HepG2 (cell line): ENCODE measurements around the gene LITAF. TPM values are rescaled to one million over a fixed set of nuclear protein-coding genes. Genes with fewer than 3 reads are reported as not detected.

ENCODE experiments used
- EEA1 ChIP-seq: sonication (generic); formaldehyde crosslinking; IDR thresholded peaks from 2 replicates; pipeline ENCODE4 v1.5.1; 2020; ENCODE audit warnings: mild to moderate bottlenecking, missing genetic modification reagents, borderline replicate concordance
- GFI1 ChIP-seq: sonication (generic); formaldehyde crosslinking; IDR thresholded peaks from 2 replicates; pipeline ENCODE4 v1.5.0; 2020; ENCODE audit warnings: missing genetic modification reagents, mild to moderate bottlenecking, borderline replicate concordance
- GPBP1L1 ChIP-seq: sonication (generic); formaldehyde crosslinking; IDR thresholded peaks from 2 replicates; pipeline ENCODE4 v1.5.0; 2020; ENCODE audit warnings: mild to moderate bottlenecking, missing genetic modification reagents
- HIC2 ChIP-seq: sonication (generic); formaldehyde crosslinking; IDR thresholded peaks from 2 replicates; pipeline ENCODE4 v1.9.0; 2022; ENCODE audit warnings: low read depth, missing genetic modification reagents
- HNRNPUL1 ChIP-seq: fragments of 200-400 bp; formaldehyde crosslinking; IDR thresholded peaks from 2 replicates; pipeline ENCODE4 v1.6.1; 2017; ENCODE audit warnings: low read depth, mild to moderate bottlenecking, low read length, moderate library complexity
- IRF9 ChIP-seq: sonication (generic); formaldehyde crosslinking; IDR thresholded peaks from 2 replicates; pipeline ENCODE4 v1.8.0; 2022; ENCODE audit warnings: missing genetic modification reagents, mild to moderate bottlenecking, borderline replicate concordance
- NCOA1 ChIP-seq: sonication (generic); formaldehyde crosslinking; IDR thresholded peaks from 2 replicates; pipeline ENCODE4 v1.9.0; 2021; ENCODE audit warnings: missing genetic modification reagents
- SRF ChIP-seq: IDR thresholded peaks from 2 replicates; pipeline ENCODE4 v1.6.1; 2011; ENCODE audit warnings: mild to moderate bottlenecking, low read depth, low read length, moderate library complexity
- TEAD2 ChIP-seq: sonication (generic); formaldehyde crosslinking; IDR thresholded peaks from 2 replicates; pipeline ENCODE4 v1.9.0; 2021; ENCODE audit warnings: missing genetic modification reagents
- TEAD3 ChIP-seq: optimal IDR thresholded peaks from 2 replicates; pipeline ENCODE3; 2016; ENCODE audit warnings: borderline replicate concordance
- THAP9 ChIP-seq: sonication (generic); formaldehyde crosslinking; IDR thresholded peaks from 2 replicates; pipeline ENCODE4; 2020; ENCODE audit warnings: missing genetic modification reagents, mild to moderate bottlenecking, borderline replicate concordance
- WIZ ChIP-seq: sonication (generic); formaldehyde crosslinking; IDR thresholded peaks from 2 replicates; pipeline ENCODE4 v1.5.1; 2020; ENCODE audit warnings: mild to moderate bottlenecking, missing genetic modification reagents
- YEATS4 ChIP-seq: sonication (generic); formaldehyde crosslinking; IDR thresholded peaks from 2 replicates; pipeline ENCODE4 v1.4.0; 2020; ENCODE audit warnings: missing genetic modification reagents, borderline replicate concordance
- ZFP41 ChIP-seq: sonication (generic); formaldehyde crosslinking; IDR thresholded peaks from 2 replicates; pipeline ENCODE4 v1.4.0; 2020; ENCODE audit warnings: mild to moderate bottlenecking, missing genetic modification reagents, borderline replicate concordance
- ZNF224 ChIP-seq: sonication (generic); formaldehyde crosslinking; IDR thresholded peaks from 2 replicates; pipeline ENCODE4 v1.5.0; 2020; ENCODE audit warnings: mild to moderate bottlenecking, missing genetic modification reagents
- ZNF292 ChIP-seq: sonication (generic); formaldehyde crosslinking; IDR thresholded peaks from 2 replicates; pipeline ENCODE4 v1.8.1; 2022; ENCODE audit warnings: mild to moderate bottlenecking, low read depth, missing genetic modification reagents, borderline replicate concordance
- ZNF382 ChIP-seq: sonication (generic); formaldehyde crosslinking; IDR thresholded peaks from 2 replicates; pipeline ENCODE4 v1.5.0; 2020; ENCODE audit warnings: missing genetic modification reagents, mild to moderate bottlenecking, borderline replicate concordance
- ZNF549 ChIP-seq: sonication (generic); formaldehyde crosslinking; IDR thresholded peaks from 2 replicates; pipeline ENCODE4 v1.5.0; 2020; ENCODE audit warnings: missing genetic modification reagents
- ZNF607 ChIP-seq: sonication (generic); formaldehyde crosslinking; IDR thresholded peaks from 2 replicates; pipeline ENCODE4 v1.5.1; 2020; ENCODE audit warnings: missing genetic modification reagents, mild to moderate bottlenecking, borderline replicate concordance
- polyA plus RNA-seq, 8 experiments: library from polyadenylated mRNA; depleted of rRNA in 3 of 8; stranded (reverse) in 7 of 8; unstranded in 1 of 8; fragments of >200 nt; fragmentation: Illumina TruSeq in 4 of 8; extraction: Trizol in 4 of 8; gene quantifications; 2 replicates each; pipeline versions ENCODE4 v1.2.1 to v1.2.3, GENCODE V29; 2011 to 2016; ENCODE audit warnings: low read depth in 4 of 8, missing spikeins in 1 of 8, mixed read lengths in 1 of 8; ENCODE audit not compliant: insufficient read depth in 1 of 8
- total RNA-seq, 5 experiments: library from RNA; depleted of rRNA; stranded (reverse); fragments of >200 nt; fragmentation: Illumina TruSeq; extraction: Trizol; gene quantifications; 2 replicates each; pipeline ENCODE4 v1.2.3, GENCODE V29; 2016; ENCODE audit warnings: low read depth in 1 of 5

LITAF gene
- total and polyA plus RNA-seq, 2 of the 13 experiments (the other 11 are each of a cell fraction or from before 2014, with no cell fraction given), result 80.1 to 141 TPM

- no peak for TF ChIP-seq YEATS4 (CRISPR knock-in tag)
- TF ChIP-seq HIC2 (CRISPR knock-in tag), result no peak
- peak; percentile 17 for TF ChIP-seq TEAD3 (CRISPR knock-in tag)
- TF ChIP-seq ZNF224, result 0 out of 2 replicates have a peak, but pooled peaks have one; percentile 4
- no peak for TF ChIP-seq GFI1
- TF ChIP-seq TEAD2 (CRISPR knock-in tag), result no peak
- TF ChIP-seq NCOA1 (CRISPR knock-in tag), result no peak
- 0 out of 2 replicates have a peak, but pooled peaks have one; percentile 15 for TF ChIP-seq EEA1 (CRISPR knock-in tag)
- TF ChIP-seq ZFP41, result 0 out of 2 replicates have a peak, but pooled peaks have one; percentile 45
- TF ChIP-seq SRF, result no peak
- TF ChIP-seq ZNF607, result no peak
- no peak for TF ChIP-seq ZNF382 (CRISPR knock-in tag)
- TF ChIP-seq WIZ (CRISPR knock-in tag), result 0 out of 2 replicates have a peak, but pooled peaks have one; percentile 48
- TF ChIP-seq ZNF549 (CRISPR knock-in tag), result no peak
- TF ChIP-seq HNRNPUL1, result no peak
- peak; percentile 22; the same call in 1 of the 2 replicates for TF ChIP-seq THAP9 (CRISPR knock-in tag)
- TF ChIP-seq ZNF292 (CRISPR knock-in tag), result peak; percentile 34; the same call in 1 of the 2 replicates
- no peak for TF ChIP-seq GPBP1L1 (CRISPR knock-in tag)
- 0 out of 2 replicates have a peak, but pooled peaks have one; percentile 29 for TF ChIP-seq IRF9 (CRISPR knock-in tag)
- TF ChIP-seq, all 625 proteins: peak for 13
Measured at GRCh38 chr16:11557801-11558200, 28.9 kb downstream of the LITAF start (continued).
